ACHN (cell line): ENCODE measurements around the gene SRP14.
"Not testable (repeated sequence)": the region's sequence is repeated elsewhere in the genome, so short reads cannot be mapped to it uniquely, and the experiment has no call there.

Experiments used
- DNase-seq: peaks from one replicate; pipeline ENCODE4 v3.0.0-alpha.2; 2015
- in situ Hi-C: cut with HindIII; loops from 2 replicates; pipeline ENCODE4 v1.10.0; 2017; ENCODE audit warnings: low sequenced_read_pairs, low pct_ligation_motif_present, low pct_unique_long_range_greater_than_20kb

Gene SRP14

DNA sequence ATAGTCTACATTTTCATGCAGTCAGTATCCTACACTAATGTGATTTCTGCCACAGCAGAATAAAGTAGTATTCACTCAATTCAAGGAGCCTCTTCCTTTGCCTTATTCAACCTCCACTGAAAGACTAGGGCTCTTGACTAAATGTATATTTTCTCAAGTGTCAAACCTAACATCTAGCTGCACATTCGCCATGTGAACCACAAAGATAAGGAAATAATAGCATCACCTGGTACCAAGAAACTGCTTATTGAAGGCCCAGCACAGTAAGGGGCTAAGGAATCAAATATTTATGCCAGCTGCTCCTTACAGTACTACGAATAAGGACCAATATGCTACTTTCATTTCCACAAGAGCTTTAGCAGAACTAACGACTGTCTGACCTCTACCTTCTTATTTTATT is 1.3 kb downstream of the SRP14 start:
- in situ Hi-C loops: no loop called here
- no peak for DNase-seq

DNA sequence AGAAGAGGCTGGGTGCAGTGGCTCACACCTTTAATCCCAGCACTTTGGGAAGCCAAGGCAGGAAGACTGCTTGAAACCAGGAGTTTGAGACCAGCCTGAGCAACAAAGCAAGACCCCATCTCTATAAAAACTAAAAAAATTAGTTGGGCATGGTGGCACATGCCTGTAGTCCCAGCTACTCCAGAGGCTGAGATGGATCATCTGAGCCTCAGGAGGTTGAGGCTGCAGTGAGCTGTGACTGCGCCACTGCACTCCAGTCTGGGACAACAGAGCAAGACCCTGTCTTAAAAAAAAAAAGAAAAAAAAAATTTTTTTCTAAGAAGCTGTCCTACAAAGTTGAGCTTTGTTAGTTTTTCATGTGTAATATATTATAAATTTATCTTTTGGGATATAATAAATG is 3.8 kb downstream of the SRP14 start:
- DNase-seq, in situ Hi-C loops: not testable (repeated sequence)

DNA sequence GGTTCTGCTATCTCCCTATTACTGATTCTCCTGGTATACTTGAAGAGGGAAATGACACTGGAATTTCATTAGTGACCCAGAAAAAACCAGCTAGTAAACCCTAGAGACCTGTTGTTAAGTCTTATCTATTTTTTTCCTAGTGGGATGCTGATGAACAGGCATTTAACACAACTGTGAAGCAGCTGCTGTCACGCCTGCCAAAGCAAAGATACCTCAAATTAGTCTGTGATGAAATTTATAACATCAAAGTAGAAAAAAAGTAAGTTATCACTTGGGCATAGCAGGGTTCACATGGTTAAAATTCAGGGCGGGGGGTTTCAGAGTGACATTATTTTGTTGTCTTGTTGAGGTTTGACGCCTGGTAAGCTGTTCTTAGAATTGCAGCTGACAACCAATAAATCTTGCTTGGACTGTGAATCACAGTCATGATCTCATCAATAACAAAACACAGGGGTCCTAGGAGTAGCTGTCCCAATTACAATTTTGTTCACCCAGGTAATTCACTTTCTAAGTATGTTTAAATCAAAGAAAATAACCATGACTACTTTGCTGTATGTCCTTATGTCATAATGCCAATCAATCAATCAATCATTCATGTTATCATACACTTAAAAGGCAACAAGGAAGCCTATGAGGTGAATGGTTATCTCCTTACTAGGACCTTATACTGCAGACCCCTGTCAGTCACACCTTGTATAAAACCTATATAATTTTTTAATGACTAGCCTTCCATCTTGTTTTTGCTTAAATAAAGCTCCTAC is 4.6 kb downstream of the SRP14 start:
- DNase-seq: no peak
- in situ Hi-C loops: no loop called here

DNA sequence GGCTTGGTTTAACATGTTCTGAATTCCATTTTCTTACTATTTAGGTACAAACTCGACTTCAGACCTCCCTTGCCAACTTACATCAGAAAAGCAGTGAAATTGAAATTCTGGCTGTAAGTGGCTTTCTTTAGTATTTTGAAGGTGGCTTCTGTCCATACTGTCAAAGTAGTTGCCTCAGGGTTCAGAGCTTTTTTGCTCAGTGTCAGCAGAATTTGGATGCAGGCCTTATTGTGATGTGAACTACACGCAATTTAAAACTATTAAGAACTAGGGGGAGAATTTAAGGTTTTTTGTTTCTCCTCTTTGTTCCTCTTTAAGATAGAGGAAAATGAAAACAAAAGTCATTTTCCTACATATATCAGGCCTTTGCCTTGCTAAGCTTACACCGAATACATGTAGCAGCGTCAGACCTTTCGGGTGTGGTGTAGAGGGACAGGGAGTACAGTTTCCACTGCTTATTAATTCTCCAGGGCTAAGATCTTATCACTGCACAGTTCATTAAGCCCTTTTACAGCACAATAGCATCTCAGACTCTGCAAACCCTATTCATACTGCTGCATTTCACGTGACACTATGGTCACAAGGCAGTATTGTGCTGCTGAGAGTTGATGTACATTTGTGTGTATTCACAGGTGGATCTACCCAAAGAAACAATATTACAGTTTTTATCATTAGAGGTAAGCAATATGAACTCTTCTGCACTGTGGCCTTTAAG is 6.7 kb downstream of the SRP14 start:
- DNase-seq: no peak
- in situ Hi-C loops: no loop called here

DNA sequence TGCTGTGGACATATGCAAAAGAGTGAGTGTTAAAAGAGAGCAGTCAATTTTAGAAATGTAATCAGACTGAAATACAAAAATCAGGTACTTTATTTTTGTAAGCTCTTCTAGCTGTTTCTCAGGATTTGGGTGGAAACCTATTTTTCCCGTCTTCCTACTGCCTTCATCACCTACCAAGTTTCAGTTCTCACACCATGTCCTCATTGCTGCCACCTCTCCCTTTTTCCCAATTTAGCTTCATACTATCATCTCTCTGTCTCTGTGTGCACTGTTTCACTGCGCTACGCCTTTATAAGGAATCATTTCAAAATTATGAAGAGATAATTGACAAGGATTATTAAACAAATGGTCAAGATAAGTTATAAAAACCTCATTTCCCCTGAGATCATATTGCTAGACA is 7.7 kb downstream of the SRP14 start:
- in situ Hi-C loops: no loop called here
- DNase-seq: no peak

DNA sequence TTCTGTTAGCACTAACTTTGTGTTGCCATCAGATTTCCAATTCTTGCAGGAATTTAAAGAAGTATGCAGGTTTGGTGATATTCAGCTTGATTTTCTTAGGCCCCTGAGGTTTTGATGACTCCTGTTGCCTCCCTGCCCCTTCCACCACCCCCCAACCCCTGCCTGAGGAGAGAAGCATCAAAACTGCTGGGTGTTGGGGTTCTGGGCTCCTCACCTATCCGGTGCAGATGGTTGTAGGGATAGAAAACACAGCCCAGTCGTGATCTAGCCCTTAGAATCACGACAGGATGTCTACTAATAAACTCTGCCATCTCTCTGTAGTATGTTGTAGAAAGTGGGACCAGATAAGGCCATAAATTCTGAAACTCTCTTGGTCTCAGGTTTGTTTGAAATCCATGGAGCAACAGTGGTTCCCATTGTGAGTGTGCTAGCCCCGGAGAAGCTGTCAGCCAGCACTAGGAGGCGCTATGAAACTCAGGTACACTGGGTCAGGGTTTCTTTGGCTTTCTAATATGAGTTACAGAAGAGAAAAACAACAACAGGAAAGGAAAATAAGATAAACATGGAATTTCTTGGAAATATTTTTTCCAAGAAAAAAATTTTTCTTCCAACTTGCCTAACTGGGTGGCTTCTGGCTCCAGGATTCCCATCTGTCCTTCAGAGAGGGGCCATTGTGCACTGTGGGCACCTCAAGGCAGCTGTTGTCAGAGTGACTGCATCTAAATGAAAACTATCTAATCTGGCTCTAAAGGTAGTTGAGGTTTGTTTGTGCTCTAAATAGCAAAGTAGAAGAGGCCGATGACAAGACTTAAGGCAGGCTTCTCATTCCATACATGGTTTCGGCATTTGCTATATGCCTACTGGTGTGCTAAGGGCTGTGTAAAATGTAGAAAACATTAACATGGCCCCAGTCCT is 8.7 kb downstream of the SRP14 start:
- in situ Hi-C loops: no loop called here
- peak; percentile 33 for DNase-seq

DNA sequence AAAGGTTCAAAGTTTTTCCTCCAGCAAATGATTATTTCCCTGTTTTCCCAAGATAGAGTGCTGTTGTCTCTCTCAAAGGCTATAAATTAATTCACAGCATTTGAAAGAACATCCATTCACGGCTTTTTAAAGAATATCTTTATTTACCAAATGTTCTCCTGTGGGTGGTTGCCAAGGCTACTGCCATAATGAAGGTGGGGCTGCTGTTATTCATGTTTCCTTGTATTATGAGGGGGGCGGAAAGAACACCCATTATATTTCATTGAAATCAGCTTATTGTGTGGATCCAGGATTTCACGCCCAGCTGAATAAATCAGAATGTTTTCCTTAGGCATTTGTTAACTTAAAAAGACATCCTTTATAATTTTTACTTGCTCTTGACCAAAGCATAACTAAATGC is 10.1 kb downstream of the SRP14 start:
- in situ Hi-C loops: no loop called here

DNA sequence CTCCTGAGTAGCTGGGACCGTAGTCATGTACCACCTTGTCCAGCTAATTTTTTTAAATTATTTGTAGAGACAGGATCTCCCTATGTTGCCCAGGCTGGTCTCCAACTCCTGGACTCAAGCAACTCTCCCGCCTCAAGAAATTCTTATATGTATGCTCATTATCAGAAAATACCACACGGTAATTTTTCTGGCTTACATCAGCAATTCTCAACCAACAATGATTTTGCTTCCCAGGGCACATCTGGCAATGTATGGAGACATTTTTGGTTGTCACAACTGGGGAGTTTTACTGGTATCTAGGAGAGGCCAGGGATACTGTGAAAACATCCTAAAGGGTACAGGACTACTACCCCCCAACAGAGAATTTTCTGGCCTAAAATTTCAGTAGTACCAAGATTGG is 10.8 kb downstream of the SRP14 start:
- no peak for DNase-seq
- in situ Hi-C loops: no loop called here

More for the DNA sequence above, 10.1 kb downstream of the SRP14 start:
- DNase-seq: no peak

DNA sequence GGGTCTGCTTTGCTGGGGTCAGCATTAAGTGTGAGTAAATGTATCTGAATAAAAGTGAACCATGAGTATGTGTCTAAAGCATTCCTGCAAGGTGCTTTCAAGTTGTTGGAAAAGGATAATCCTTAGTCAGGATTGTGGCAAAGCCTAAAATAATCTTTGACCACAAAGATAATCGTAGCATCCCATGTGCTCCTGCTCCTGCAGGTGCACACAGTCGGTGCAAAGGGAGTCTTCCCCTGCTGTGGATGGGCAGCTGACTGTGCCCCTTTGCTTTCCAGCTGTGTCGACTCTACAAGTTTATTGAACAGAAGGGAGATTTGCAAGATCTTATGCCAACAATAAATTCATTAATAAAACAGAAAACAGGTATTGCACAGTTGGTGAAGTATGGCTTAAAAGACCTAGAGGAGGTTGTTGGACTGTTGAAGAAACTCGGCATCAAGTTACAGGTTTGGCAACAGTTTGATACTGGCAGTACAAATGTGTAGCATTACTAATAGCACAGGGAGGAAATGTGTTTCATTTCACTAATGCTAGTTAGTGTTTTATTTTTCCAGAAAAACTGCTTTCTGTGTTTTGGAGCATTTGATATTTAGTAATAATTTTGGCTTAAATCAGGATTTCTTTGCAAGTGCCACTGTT is 22.6 kb downstream of the SRP14 start:
- no peak for DNase-seq
- in situ Hi-C loops: no loop called here

DNA sequence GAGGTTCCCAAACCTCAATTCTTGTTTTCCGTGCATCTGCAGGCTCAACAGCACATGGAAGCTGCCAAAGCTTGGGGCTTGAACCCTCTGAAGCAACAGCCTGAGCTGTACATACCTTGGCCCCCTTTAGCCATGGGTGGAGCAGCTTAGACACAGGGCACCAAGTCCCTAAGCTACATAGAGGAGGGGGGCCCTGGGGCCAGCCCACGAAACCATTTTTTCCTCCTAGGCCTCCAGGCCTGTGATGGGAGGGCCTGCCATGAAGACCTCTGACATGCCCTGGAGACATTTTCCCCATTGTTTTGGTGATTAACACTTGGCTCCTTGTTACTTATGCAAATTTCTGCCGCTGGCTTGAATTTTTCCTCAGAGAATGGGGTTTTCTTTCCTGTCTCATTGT is 24.6 kb downstream of the SRP14 start:
- no peak for DNase-seq
- in situ Hi-C loops: no loop called here

DNA sequence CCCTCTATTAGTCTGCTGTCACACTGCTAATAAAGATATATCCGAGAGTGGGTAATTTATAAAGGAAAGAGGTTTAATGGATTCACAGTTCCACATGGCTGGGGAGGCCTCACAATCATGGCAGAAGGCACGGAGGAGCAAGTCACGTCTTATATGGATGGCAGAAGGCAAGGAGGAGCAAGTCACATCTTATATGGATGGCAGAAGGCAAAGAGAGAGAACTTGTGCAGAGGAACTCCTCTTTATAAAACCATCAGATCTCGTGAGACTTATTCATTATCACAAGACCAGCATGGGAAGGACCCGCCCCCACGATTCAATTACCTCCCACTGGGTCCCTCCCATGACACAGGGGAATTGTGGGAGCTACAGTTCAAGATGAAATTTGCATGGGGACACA is 25.6 kb downstream of the SRP14 start:
- DNase-seq, in situ Hi-C loops: not testable (repeated sequence)

DNA sequence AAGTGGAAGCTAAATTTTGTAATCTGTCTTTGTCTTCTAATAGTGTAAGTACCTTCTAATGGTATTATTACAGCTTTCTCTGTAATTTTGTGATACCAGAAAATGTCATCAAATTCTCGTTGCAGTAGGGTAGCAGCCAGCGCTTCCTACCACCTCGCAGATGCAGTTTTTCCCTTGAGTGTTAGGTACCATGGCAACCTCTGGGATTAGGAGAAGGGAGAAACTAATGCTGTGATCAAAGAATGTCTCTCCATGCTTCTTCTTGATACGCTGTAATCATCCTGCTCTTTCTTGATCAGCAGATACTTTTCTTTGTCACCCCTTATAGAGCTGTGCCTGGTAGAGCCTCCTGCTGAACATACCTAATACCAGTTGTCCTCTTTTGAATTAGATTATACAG is 27.7 kb downstream of the SRP14 start:
- in situ Hi-C loops: no loop called here
- DNase-seq: no peak

DNA sequence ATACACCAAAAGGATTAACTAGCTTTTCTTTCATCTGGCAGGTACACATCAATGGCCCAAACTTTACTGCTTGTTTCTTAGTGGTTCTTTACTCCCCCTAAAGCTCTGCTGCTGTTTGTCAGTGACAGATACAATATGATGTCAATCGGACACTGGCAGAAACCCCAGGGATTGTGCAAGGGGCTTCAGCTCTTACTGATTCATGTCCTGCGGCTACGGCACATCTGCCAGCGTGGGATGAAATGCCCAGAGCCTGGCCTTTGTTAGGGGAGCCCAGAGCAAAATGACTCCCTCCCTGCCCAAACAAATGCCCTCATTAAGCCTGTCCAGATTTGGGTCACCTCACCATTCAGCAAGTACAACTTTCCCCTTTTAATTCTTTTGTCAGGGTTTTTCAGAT is 28.3 kb downstream of the SRP14 start:
- in situ Hi-C loops: no loop called here
- no peak for DNase-seq

DNA sequence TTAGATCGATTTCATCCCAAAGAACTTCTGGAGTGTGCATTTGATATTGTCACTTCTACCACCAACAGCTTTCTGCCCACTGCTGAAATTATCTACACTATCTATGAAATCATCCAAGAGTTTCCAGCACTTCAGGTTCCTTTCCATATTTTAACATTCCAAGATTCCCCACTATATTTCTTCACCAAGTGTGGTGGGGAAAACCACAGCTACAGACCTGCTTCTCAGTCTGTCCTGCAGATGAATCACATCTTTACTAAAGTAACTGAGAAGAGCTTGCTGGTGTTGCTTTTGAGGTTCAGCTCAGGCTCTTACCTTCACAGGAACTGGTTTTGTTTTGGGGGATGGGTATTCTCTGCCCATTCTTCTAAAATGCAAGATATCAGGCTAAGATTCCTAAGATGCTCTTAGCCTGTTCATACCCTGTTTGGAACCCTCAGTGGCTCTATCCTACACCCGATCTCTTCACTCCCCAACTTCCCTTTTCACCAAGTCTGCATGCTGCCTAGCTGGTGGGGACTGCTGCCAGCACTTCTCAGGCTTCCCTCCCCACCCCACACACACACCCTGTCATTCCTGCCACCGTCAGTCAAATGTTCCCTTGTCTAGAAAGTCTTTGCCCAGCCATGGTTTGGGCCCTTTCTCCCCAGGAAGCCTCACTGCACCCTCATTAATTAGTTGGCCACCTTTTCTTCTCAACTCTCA is 30.8 kb downstream of the SRP14 start:
- no peak for DNase-seq
- in situ Hi-C loops: no loop called here

DNA sequence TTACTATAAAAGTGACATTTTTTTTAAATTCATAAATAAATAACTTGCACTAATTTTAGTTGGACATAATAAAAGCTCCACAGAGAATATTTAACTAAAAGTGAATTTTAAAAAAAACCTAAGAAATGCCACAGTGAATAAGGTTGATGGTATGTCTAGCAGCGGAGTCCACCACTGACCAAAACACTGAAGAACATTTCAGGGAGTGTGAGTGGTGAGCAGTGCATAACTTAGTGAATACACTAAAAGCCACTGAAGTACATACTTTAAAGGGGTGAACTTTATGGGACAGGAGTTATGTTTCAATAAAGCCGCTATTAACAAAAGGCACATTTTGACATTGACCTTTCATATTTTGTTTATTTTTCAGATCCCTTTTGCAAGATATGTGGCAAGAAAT is 32.3 kb downstream of the SRP14 start:
- in situ Hi-C loops: no loop called here
- DNase-seq: no peak

DNA sequence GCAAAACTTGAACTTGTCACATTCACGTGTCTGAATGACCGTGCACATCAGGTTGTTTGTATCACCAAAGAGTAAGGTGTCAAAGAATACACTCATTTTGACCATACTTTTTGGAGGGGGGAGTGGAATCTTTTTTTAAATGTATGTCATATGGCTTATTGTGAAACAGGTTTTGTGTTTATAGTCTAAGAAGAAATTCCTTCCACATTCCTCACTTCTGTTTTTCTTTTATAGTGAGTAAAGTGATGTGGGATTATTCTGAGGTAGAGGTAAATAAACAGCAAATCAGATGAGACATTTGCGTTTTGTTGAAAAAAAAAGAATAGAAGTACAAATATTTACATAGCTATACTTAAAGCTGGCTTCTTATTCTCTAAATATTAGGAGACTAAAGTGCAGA is 33.0 kb downstream of the SRP14 start:
- in situ Hi-C loops: no loop called here

DNA sequence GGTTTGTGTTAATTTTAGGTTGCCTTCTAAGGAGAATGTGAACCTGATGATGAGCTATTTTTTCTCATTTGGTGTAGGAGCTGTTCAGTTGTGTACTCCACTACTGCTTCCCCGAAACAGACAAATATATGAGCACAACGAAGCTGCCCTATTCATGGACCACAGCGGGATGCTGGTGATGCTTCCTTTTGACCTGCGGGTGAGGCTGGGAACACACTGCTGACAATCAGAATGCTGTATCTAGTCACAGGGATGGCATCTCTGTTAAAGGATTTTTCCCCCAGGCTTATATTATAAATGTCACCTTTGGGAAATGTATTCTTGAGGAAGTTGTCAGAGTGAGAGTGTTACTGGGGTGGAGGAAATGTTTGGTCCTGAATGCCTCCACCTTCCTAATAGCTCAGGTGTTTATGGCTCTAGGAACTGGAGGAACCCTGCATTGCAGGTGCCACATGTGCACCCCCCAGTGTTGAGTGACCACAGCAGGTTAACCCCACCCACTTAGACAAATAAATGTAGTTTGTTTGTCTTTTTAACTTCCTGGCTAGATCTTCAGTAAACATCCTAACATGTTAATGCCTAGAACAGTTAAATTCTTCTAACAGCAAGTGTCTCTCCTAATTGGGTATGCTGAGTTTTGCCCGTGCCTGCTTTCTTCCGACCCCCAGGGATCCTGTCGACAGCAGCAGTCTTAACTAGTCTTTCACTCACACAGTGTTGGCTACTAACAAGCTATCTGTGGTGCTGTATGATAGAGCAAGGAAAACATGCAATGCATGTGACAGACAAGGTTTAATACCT is 35.7 kb downstream of the SRP14 start:
- in situ Hi-C loops: no loop called here
- no peak for DNase-seq

More for the DNA sequence above, 33.0 kb downstream of the SRP14 start:
- DNase-seq: no peak
